Astrocyte (in vitro differentiated cells and primary cell): ENCODE measurements around the gene LSM14B. TPM values are rescaled to one million over a fixed set of nuclear protein-coding genes. Genes with fewer than 3 reads are reported as not detected.

Source experiments
- DNase-seq: peaks from one replicate; pipeline ENCODE4 v3.0.0-alpha.2; 2010; ENCODE audit warnings: low read depth
- FAIRE-seq: peaks from 2 replicates; lab custom pipeline; 2011; peaks lifted over from hg19 to GRCh38; lab: Jason Lieb, UNC
- H2AFZ ChIP-seq: 2 replicates; pipeline ENCODE4 v1.6.0; 2012; ENCODE audit warnings: low read depth, low read length, inconsistent platforms
- H3K27ac ChIP-seq: 2 replicates; pipeline ENCODE4 v1.5.1; 2011; ENCODE audit warnings: low read depth, low read length, inconsistent platforms
- H3K27me3 ChIP-seq: 2 replicates; pipeline ENCODE4 v1.6.0; 2011; ENCODE audit warnings: low read length, inconsistent platforms; ENCODE audit not compliant: insufficient read depth
- H3K36me3 ChIP-seq: 2 replicates; pipeline ENCODE4 v1.5.1; 2011; ENCODE audit warnings: low read length, inconsistent platforms; ENCODE audit not compliant: insufficient read depth
- H3K4me1 ChIP-seq: 2 replicates; pipeline ENCODE4 v1.5.1; 2011; ENCODE audit warnings: low read length, inconsistent platforms; ENCODE audit not compliant: insufficient read depth
- H3K4me2 ChIP-seq: 2 replicates; pipeline ENCODE4 v1.6.0; 2012; ENCODE audit warnings: low read length, inconsistent platforms
- H3K4me3 ChIP-seq: 2 replicates; pipeline ENCODE4 v1.5.1; 2011; ENCODE audit warnings: low read depth, mild to moderate bottlenecking, low read length, inconsistent platforms; ENCODE audit not compliant: insufficient read depth
- H3K79me2 ChIP-seq: 2 replicates; pipeline ENCODE4 v1.6.0; 2012; ENCODE audit warnings: mild to moderate bottlenecking, low read length, inconsistent platforms; ENCODE audit not compliant: insufficient read depth
- H3K9ac ChIP-seq: 2 replicates; pipeline ENCODE4 v1.6.0; 2012; ENCODE audit warnings: mild to moderate bottlenecking, low read length, inconsistent platforms
- H3K9me3 ChIP-seq: 2 replicates; pipeline ENCODE4 v1.5.1; 2012; ENCODE audit warnings: low read depth, mild to moderate bottlenecking, low read length, inconsistent platforms; ENCODE audit not compliant: insufficient read depth
- H4K20me1 ChIP-seq: 2 replicates; pipeline ENCODE4 v1.6.0; 2012; ENCODE audit warnings: low read length, inconsistent platforms; ENCODE audit not compliant: insufficient read depth
- H3K27ac Mint-ChIP-seq: one replicate; pipeline ENCODE4 v1.8.0; 2021; ENCODE audit warnings: mild to moderate bottlenecking, mixed read lengths; ENCODE audit not compliant: unreplicated experiment
- H3K27me3 Mint-ChIP-seq: one replicate; pipeline ENCODE4 v1.8.0; 2021; ENCODE audit warnings: low read depth, mixed read lengths; ENCODE audit not compliant: unreplicated experiment
- H3K36me3 Mint-ChIP-seq: one replicate; pipeline ENCODE4 v1.8.0; 2021; ENCODE audit warnings: low read depth, mixed read lengths; ENCODE audit not compliant: unreplicated experiment
- H3K4me1 Mint-ChIP-seq: one replicate; pipeline ENCODE4 v1.8.0; 2021; ENCODE audit warnings: low read depth, mixed read lengths; ENCODE audit not compliant: unreplicated experiment
- H3K4me3 Mint-ChIP-seq: one replicate; pipeline ENCODE4 v1.8.0; 2021; ENCODE audit warnings: mild to moderate bottlenecking, moderate library complexity, mixed read lengths; ENCODE audit not compliant: unreplicated experiment
- H3K9me3 Mint-ChIP-seq: one replicate; pipeline ENCODE4 v1.8.0; 2021; ENCODE audit warnings: mild to moderate bottlenecking, mixed read lengths; ENCODE audit not compliant: unreplicated experiment
- CTCF ChIP-seq: IDR thresholded peaks from 2 replicates; pipeline ENCODE4 v1.5.1; 2011; ENCODE audit warnings: low read depth, mild to moderate bottlenecking, inconsistent platforms, low read length, moderate library complexity; ENCODE audit not compliant: insufficient read depth
- EZH2 ChIP-seq: IDR thresholded peaks from 2 replicates; pipeline ENCODE4 v1.6.1; 2012; ENCODE audit warnings: mild to moderate bottlenecking, low read length, inconsistent platforms; ENCODE audit not compliant: insufficient read depth
- total RNA-seq: library from RNA; stranded (reverse); gene quantifications from 2 replicates; pipeline ENCODE4 v1.2.1, GENCODE V29; 2021

LSM14B gene
- total RNA-seq, 1 donor from 2014 or later = 27.1 TPM

- Histone ChIP-seq H3K27me3 (no peaks in the 10 kb centered on the region), H3K79me2 (peaks cover 88% of the 10 kb centered on the region), H3K4me2 (no peak overlapping the region), H3K4me1 (peaks cover 49% of the 10 kb centered on the region), H3K27ac (no peak overlapping the region), H3K4me3 (no peak overlapping the region), H3K9me3 (no peaks in the 10 kb centered on the region), H2AFZ (no peak overlapping the region), H3K9ac (no peak overlapping the region), H3K36me3 (no peaks in the 10 kb centered on the region), H4K20me1 (peaks cover 91% of the 10 kb centered on the region)
- FAIRE-seq = no peak
- Mint-ChIP-seq H3K27ac (no peak overlapping the region), H3K36me3 (peaks cover 44% of the 10 kb centered on the region), H3K27me3 (no peaks in the 10 kb centered on the region), H3K4me3 (no peak overlapping the region), H3K4me1 (peaks cover 17% of the 10 kb centered on the region), H3K9me3 (peaks cover 3% of the 10 kb centered on the region)
- TF ChIP-seq CTCF (peak; percentile 45), EZH2 (no peak)
- no peak for DNase-seq
Measured at GRCh38 chr20:62156592-62157386, 34.5 kb downstream of the LSM14B start.

- Mint-ChIP-seq H3K27me3 (no peaks in the 10 kb centered on the region), H3K4me1 (peaks cover 19% of the 10 kb centered on the region), H3K9me3 (peaks cover 3% of the 10 kb centered on the region), H3K4me3 (no peak overlapping the region), H3K27ac (no peak overlapping the region), H3K36me3 (peaks cover 41% of the 10 kb centered on the region)
- FAIRE-seq = no peak
- Histone ChIP-seq H3K27me3 (no peaks in the 10 kb centered on the region), H3K9me3 (no peaks in the 10 kb centered on the region), H3K4me1 (peaks cover 52% of the 10 kb centered on the region), H3K27ac (no peak overlapping the region), H2AFZ (no peak overlapping the region), H3K36me3 (no peaks in the 10 kb centered on the region), H3K79me2 (peaks cover 81% of the 10 kb centered on the region), H3K4me3 (no peak overlapping the region), H3K4me2 (no peak overlapping the region), H4K20me1 (peaks cover 83% of the 10 kb centered on the region), H3K9ac (no peak overlapping the region)
- TF ChIP-seq CTCF = no peak
- no peak for DNase-seq
Measured at GRCh38 chr20:62157387-62158087, 35.3 kb downstream of the LSM14B start.

GRCh38 chr20:62158088-62158400, 35.8 kb downstream of the LSM14B start:
- TF ChIP-seq EZH2 (no peak), CTCF (no peak)
- Mint-ChIP-seq H3K36me3 (peaks cover 36% of the 10 kb centered on the region), H3K27me3 (no peaks in the 10 kb centered on the region), H3K4me1 (peaks cover 19% of the 10 kb centered on the region), H3K9me3 (peaks cover 3% of the 10 kb centered on the region), H3K4me3 (no peak overlapping the region), H3K27ac (no peak overlapping the region)
- Histone ChIP-seq H3K9ac (no peak overlapping the region), H4K20me1 (peaks cover 78% of the 10 kb centered on the region), H3K4me1 (peaks cover 52% of the 10 kb centered on the region), H3K4me3 (no peak overlapping the region), H3K79me2 (peaks cover 76% of the 10 kb centered on the region), H2AFZ (no peak overlapping the region), H3K4me2 (no peak overlapping the region), H3K9me3 (no peaks in the 10 kb centered on the region), H3K27ac (no peak overlapping the region), H3K27me3 (no peaks in the 10 kb centered on the region), H3K36me3 (no peaks in the 10 kb centered on the region)
- FAIRE-seq (no peak), DNase-seq (no peak)
